Left kidney (tissue), 8 donors: ENCODE results near the gene KIF21A. TPM values are rescaled to one million over a fixed set of nuclear protein-coding genes. Genes with fewer than 3 reads are reported as not detected.
"Not testable (repeated sequence)": the region's sequence is repeated elsewhere in the genome, so short reads cannot be mapped to it uniquely, and the experiment has no call there.

Experiments used
- DNase-seq: peaks from one replicate; pipeline ENCODE4 v3.0.0-alpha.2; 2013
- long read RNA-seq, 8 donors: transcript quantifications; one replicate each; lab custom pipeline, GENCODE V29; 2026
- polyA plus RNA-seq: library from polyadenylated mRNA; unstranded; fragments of 120-200 nt; gene quantifications from one replicate; pipeline ENCODE4 v1.2.1, GENCODE V29; 2013; ENCODE audit not compliant: insufficient read length

Gene KIF21A, protein sequence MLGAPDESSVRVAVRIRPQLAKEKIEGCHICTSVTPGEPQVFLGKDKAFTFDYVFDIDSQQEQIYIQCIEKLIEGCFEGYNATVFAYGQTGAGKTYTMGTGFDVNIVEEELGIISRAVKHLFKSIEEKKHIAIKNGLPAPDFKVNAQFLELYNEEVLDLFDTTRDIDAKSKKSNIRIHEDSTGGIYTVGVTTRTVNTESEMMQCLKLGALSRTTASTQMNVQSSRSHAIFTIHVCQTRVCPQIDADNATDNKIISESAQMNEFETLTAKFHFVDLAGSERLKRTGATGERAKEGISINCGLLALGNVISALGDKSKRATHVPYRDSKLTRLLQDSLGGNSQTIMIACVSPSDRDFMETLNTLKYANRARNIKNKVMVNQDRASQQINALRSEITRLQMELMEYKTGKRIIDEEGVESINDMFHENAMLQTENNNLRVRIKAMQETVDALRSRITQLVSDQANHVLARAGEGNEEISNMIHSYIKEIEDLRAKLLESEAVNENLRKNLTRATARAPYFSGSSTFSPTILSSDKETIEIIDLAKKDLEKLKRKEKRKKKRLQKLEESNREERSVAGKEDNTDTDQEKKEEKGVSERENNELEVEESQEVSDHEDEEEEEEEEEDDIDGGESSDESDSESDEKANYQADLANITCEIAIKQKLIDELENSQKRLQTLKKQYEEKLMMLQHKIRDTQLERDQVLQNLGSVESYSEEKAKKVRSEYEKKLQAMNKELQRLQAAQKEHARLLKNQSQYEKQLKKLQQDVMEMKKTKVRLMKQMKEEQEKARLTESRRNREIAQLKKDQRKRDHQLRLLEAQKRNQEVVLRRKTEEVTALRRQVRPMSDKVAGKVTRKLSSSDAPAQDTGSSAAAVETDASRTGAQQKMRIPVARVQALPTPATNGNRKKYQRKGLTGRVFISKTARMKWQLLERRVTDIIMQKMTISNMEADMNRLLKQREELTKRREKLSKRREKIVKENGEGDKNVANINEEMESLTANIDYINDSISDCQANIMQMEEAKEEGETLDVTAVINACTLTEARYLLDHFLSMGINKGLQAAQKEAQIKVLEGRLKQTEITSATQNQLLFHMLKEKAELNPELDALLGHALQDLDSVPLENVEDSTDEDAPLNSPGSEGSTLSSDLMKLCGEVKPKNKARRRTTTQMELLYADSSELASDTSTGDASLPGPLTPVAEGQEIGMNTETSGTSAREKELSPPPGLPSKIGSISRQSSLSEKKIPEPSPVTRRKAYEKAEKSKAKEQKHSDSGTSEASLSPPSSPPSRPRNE (N-terminal part only)
- polyA plus RNA-seq: 46.3 TPM
- long read RNA-seq, donor 1, partial matches to known transcripts: 8 of 9 reads
- long read RNA-seq, donor 1, other reads (novel, unspliced or antisense): 0 of 9 reads
- long read RNA-seq, donor 2, partial matches to known transcripts: 5 of 5 reads
- long read RNA-seq, donor 2, other reads (novel, unspliced or antisense): 0 of 5 reads
- long read RNA-seq, donor 3: 0 reads
- long read RNA-seq, donor 4: 0 reads
- long read RNA-seq, donor 5, partial matches to known transcripts: 0 of 1 reads
- long read RNA-seq, donor 5, other reads (novel, unspliced or antisense): 0 of 1 reads
- long read RNA-seq, donor 6: 0 reads
- long read RNA-seq, donor 7, partial matches to known transcripts: 9 of 9 reads
- long read RNA-seq, donor 7, other reads (novel, unspliced or antisense): 0 of 9 reads
- long read RNA-seq, donor 8, full-length matches to known transcripts: 2 of 7 reads
- long read RNA-seq, donor 8, partial matches to known transcripts: 5 of 7 reads
- long read RNA-seq, donor 8, other reads (novel, unspliced or antisense): 0 of 7 reads

DNA sequence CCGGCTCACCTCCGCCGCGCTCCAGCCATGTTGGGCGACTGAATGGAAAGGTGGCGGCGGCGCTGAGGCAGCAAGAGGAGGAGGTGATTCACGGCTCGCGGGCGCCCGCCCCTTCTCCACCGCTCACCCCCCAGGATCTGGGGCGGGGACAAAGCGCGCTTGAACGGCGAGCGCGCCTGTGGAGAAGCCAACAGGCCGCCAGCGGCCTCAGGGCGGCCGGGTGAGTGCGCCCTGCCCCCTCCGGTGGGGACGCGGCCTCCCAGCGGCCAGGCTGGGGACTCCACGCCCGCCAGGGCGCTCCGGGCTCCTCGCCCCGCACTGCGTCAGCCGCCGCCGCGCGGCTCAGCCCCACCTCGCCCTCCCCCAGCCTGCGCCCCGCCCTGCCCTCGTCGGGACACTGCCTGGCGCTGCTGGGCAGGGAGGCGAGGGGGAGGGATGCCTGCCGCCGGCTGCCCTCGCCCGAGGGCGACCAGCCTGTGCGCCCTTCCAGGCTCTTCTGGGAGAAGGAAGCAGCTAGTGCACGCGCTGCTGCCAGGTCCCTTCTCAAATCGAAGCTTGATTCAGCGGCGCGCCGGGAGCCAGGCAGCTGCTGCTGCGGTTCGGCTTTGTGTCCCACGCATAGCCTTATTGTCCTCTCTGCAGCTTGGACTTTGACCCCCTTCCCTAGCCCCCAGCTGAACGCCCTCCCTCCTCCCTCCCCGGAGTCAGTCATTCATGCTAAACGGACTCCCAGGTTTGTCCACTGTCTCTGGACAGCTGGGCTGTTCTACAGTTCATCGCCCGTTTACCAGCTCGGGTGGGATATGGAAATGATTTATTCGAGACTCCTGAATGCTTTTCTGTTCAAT lies at the start of gene KIF21A:
Gene KIF21A, minus strand, starts transcription at position 40 of the 848 bp plus-strand sequence. CDS start 150 bp downstream, outside the sequence.
- peak; percentile 79 for DNase-seq

DNA sequence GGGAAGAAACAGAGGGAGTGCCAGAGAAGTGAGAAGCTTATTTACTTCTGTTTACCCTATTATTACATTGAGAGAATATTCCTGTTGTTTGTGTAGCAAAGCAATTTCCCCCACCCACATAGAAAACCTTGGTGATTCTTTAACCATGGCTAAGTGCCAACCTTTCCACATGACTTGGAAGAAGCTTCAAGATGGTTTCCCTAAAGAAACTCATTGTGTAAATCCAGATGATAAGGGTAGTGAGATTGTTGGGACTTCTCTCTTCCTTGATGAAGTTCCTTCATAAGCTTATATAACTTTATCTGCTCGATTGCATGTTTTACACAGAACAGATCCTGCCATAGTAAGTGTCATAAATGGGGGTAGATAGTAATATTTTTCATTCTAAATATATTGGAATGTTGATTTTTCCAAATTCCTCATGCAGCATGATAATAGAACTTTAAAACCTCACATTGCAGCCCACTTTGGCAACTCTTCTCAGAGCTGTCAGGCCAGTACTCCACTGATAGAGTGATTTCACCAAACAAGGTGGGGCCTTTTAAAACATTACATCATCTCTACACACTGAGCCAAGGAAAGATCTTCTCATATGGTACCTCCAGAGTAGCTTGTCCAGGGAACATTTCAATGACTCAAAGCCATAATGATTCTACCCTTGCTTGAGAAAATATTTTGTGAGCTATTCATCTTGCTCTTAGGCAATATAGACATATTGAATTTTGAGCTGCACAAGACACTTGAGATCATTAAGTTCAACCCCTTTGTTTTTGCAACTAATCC lies 47.8 kb upstream of the KIF21A start:
- no peak for DNase-seq

DNA sequence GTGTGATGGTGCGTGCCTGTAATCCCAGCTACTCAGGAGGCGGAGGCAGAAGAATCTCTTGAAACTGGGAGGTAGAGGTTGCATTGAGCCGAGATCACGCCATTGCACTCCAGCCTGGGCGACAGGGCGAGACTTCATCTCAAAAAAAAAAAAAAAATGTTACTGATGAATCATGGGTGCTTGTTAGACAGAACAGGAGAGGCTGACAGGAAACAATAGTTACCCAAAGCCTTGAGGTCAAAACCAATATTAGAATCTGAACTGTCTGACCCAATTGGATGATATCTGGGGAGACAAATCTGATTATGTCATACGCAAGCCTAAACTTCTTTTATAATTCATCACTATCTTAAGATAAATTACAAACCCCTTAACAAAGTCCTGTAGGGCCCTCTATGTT lies 40.7 kb upstream of the KIF21A start:
- DNase-seq: no peak

DNA sequence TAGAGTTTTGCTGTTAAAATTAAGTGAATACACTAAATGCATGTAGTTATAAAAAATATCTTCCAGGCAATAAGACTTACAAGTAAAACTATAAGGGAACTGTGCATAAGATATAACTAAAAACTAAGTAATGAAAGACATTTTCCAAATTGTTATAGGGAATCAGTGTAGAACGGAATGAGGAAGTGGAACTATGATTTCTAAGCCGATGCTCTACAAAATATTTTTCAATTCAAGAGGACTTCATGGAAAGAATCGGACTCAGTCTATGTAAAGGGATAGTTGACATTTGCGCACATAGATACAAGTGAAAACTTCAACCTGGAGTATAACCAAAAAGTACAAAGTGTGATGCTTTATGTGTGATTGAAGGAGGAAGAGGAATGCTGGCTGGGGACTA lies 40.1 kb upstream of the KIF21A start:
- no peak for DNase-seq

DNA sequence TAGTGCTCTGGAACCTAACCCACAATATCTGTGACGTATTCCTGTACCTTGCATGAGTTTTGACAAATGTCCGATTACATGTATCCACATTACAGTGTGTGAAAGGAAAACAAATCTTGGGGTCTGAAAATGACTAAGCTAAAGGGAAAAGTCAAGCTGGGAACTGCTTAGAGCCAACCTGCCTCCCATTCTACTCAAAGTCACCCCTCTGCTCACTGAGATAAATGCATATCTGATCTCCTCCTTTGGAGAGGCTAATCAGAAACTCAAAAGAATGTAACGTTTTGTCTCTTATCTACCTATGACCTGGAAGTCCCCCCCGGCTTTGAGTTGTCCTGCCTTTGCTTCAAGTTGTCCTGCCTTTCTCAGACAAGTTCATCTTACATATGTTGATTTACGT lies 34.0 kb upstream of the KIF21A start:
- no peak for DNase-seq

DNA sequence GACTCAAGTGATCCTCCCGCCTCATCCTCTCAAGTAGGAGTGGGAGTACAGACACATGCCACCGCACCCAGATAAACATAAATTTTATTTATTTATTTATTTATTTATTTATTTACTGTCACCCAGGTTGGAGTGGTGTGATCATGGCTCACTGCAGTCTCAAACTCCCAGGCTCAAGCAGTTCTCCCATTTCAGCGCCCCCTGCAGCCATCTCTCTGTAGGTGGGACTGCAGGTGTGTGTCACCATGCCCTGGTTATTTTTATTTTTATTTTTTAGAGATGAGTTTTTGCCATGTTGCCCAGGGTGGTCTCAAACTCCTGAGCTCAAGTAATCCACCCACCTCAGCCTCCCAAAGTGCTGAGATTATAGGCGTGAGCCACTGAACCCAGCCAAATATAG lies 33.2 kb upstream of the KIF21A start:
- no peak for DNase-seq

DNA sequence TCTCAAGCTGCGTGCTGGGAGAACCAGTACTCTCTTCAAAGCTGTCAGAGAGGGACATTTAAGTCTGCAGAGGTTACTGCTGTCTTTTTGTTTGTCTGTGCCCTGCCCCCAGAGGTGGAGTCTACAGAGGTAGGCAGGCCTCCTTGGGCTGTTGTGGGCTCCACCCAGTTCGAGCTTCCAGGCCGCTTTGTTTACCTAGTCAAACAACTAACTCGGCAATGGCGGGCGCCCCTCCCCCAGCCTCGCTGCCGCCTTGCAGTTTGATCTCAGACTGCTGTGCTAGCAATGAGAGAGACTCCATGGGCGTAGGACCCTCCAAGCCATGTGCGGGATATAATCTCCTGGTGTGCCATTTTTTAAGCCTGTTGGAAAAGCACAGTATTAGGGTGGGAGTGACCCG lies 32.2 kb upstream of the KIF21A start:
- DNase-seq: not testable (repeated sequence)

DNA sequence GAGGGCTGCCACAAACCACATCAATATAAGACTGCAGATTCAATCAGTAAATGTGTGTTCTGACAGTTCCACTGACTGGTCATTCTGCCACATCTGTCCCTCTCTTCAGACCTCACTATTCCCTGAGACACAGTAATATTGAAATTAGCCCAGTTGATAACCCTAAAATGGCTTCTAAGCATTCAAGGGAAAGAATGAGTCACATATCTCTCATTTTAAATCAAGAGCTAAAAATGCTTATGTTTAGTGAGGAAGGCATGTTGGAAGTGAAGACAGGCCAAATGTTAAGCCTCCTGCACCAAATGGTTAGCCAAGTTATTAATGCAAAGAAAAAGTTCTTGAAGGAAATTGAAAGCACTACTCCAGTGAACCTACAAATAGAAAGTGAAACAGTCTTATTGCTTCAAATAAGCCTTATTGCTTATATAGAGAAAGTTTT lies 24.5 kb upstream of the KIF21A start:
- DNase-seq: no peak

DNA sequence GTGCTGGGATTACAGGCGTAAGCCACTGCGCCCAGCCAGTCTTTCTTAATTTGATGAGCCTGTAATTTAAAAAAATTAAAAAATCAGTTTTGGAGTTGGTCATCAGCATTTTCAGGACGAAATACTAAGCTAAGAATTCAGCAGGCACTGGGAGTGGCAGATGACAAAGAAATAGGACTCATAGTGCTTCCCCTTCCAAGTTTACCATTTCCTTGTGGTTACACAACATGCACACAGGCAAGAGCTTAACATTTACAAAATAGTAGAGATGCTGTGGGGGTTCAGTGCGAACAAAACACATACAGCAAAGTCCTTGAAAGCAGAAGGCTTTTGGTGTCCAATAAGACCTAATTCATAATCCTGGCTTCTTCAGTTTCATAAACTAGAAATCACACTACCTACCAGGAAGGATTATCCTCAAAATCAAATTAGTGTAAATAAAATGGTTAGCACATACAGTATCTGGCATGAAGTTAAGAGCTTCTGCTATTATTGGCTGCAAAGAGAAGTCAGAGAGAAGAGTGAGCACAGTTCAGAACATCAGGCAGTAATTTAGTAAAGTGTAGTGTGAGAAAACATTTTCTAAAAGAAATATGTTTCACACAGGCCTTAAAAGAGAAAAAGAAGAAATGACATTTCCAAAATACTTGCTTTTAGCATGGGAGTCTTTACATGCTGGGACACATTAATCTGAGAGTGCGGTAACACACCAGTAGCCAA lies 22.2 kb upstream of the KIF21A start:
- DNase-seq: no peak

DNA sequence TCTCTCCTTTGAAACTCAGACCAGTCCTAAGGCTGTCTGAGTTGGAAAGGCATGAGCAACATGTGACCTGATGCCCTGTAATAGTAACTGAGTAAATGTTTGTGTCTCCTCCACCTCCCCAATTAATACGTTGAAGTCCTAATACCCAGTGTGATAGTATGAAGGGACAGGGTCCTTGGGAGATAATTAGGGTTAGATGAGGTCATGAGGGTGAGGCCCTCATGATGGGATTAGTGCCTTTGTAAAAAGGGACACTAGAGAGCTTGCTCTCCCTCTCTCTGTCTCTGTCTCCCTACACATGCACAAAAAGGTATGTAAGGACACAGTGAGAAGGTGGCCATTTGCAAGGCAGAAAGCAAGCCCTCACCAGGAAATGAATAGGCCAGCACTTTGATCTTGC lies 18.1 kb upstream of the KIF21A start:
- no peak for DNase-seq

DNA sequence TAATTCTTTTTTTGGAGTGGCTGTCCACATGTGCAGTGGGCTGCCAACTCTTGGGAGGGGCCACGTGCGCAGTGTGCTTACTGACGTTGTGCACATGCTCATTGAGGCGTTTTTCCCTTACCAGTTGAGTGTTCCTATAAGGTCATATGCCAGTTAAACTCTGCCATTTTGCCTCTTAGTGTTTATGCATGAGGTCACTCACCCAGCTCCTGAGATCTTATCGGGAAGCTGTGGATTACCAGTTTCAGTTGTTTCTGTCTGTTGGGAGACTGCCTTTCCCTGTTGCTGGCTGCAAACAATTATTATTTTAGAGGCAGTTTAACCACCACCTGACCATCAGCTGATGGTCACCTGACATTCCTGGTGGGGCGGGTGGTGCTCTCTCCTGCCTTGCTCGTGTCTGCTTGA lies 16.1 kb upstream of the KIF21A start:
- DNase-seq: no peak

DNA sequence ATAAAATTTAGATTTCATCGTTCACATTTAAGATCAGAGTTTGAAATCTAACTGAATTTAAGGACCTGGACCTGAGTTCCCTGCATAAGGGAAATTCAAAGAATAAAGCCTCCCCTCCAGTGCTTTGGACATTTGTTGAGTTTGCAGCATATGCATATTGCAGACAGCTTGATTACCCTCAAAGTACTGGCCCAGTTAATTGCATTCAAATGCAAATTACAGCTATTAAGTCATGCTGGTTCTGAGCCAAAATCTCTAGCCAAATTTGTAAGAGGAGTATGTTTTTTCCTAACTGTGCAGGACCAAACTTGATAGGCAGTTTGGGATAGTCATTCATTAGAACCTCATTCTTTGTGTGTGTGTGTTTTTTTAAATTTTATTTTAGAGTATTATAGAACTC lies 9.1 kb upstream of the KIF21A start:
- no peak for DNase-seq

DNA sequence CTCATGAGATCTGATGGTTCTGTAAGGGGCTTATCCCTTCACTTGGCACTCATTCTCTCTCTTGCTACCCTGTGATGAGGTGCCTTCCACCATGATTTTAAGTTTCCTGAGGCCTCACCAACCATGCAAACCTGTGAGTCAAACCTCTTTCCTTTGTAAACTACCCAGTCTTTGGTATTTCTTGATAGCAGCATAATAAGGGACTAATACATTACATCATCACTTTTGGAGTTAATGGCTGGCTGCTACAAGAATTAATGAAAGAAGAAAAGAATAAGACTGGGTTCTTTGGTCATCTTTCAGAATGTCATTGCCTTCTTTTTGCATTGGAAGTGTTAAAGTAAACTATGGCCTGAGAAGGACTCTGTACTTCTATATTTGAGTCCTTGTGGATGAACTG lies 5.1 kb upstream of the KIF21A start:
- DNase-seq: no peak

DNA sequence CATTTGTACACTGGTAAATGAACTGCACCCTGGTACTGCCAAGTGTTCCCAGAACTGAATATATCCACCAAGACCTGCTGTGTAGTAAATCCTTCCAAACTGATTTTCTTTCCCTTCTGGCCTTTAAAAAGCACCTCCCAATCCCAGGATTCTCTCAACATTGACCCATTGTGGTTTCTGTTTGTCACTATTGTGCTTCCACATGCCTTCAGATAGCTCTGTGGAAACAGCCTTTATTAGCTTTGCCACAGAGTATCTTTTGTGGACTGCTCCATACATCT lies 949 bp upstream of the KIF21A start:
- DNase-seq: no peak

DNA sequence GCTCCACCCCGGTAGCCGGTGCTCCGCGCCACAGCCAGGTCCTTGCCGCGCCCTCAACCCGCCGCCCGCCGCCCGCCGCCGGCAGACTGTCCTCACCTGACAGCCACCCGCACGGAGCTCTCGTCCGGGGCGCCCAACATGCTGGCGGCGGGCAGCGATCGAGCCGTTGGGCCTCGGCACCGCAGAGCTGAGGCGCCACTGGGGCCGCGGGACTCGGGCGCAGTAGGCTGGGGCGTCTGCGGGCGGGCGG lies 164 bp downstream of the KIF21A start:
- DNase-seq: no peak

DNA sequence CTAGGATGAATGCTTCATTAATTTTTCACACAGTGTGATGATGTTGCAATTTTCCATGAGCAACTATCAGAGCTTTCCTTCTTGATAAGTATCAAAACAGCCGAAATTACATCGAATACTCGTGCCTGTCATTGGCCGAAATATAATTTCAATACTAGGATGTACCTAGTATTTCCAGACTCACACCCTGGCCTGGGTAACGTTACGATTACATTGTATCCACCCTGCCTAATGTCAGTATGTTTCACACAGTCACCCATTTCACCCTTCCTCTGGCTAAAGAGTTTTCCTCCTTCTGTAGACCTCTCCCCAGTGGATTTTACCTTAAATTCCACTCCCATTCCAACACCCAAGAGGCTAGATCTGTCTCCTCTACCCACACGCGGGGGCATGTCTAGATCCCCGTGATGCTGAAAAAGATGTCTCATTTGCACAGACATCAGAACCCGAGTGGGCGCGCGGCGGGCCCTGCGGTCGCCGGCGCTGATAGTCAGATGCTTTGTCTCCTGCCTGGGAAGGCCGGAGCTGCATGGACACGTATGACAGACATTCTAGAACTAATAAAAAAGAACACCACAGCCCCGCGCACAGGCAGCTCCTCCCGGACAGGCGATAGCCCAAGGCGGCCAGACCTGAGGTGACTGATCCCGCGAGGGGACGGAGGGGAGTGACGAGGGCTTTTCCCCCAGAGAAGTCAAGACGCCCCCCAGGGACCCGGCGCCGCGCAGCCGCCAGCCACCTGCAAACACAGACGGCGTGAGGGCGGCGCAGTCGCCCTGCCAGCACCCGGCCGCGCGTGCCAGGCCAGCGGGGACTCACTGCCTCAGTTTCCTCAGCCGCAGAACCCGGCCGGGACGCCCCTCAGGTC lies 723 bp downstream of the KIF21A start:
- DNase-seq: peak; percentile 28

DNA sequence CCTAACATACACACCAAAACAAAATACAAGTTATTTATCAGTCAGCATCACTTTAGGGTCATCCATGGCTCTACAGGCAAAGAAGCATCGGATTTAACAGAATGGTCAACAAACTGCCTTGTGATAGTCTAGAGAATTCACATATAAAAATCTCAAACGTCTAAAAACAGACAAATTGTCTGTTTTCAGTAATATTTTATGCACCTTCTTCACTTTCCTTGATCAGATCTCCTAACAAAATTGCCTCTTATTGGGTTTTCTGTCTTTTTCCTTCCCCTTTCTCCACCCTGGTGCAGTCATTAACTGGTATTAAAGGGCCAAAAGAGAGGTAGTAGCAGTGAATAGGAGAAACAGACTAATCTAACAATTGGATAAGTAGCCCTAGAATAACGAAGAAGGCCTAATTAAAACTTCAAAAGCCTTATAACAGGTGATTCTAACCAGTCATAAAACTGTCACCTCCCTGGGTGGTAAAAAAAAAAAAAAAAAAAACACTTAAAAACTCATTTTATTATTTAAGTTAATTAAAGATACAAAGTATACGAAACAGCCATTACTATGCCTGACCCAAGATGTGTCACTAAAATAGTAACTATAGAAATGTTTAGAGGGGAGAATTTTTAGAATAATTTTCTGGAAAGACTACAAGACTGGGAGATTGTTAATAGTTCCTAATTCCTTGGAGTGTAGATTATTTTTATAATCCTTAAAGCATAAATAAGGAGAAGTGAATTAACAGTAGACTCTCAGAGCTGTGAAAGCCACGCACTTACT lies 1.5 kb downstream of the KIF21A start:
- no peak for DNase-seq
